AG10803 (cell line): ENCODE measurements around the gene MAN2A2.

ENCODE experiments used
- DNase-seq: peaks from one replicate; pipeline ENCODE4 v3.0.0; 2010; ENCODE audit warnings: low read depth
- H3K4me3 ChIP-seq: 2 replicates; pipeline ENCODE4 v1.5.1; 2011; ENCODE audit warnings: mild to moderate bottlenecking, low read length, control low read depth
- CTCF ChIP-seq: conservative IDR thresholded peaks from 2 replicates; pipeline ENCODE4 v1.5.1; 2011; ENCODE audit warnings: mild to moderate bottlenecking, low read length, control low read depth, inconsistent platforms

The MAN2A2 gene

GRCh38 chr15:90962021-90962420 is 58.9 kb downstream of the MAN2A2 start:
- no peak for TF ChIP-seq CTCF
- DNase-seq, result no peak
- no peak overlapping the region for H3K4me3 ChIP-seq

GRCh38 chr15:90966262-90966661 is 63.2 kb downstream of the MAN2A2 start:
- no peak for DNase-seq

GRCh38 chr15:90967206-90967605 is 64.1 kb downstream of the MAN2A2 start:
- TF ChIP-seq CTCF, result no peak
- DNase-seq, result no peak
- no peak overlapping the region for H3K4me3 ChIP-seq

More at GRCh38 chr15:90966262-90966661, 63.2 kb downstream of the MAN2A2 start:
- TF ChIP-seq CTCF, result no peak
- H3K4me3 ChIP-seq, result no peak overlapping the region

GRCh38 chr15:90968434-90968833 is 65.3 kb downstream of the MAN2A2 start:
- H3K4me3 ChIP-seq, result no peak overlapping the region
- no peak for DNase-seq
- TF ChIP-seq CTCF, result no peak

- TF ChIP-seq CTCF, result no peak
- DNase-seq, result no peak
- no peak overlapping the region for H3K4me3 ChIP-seq
Observed at GRCh38 chr15:90970274-90970673, 67.2 kb downstream of the MAN2A2 start.

GRCh38 chr15:90972133-90972532 is 69.0 kb downstream of the MAN2A2 start:
- TF ChIP-seq CTCF, result no peak
- no peak for DNase-seq
- no peak overlapping the region for H3K4me3 ChIP-seq
